ENCODE data around the gene NACAD.
"Not testable (repeated sequence)": the region's sequence is repeated elsewhere in the genome, so short reads cannot be mapped to it uniquely, and the experiment has no call there.

Gene NACAD

DNA sequence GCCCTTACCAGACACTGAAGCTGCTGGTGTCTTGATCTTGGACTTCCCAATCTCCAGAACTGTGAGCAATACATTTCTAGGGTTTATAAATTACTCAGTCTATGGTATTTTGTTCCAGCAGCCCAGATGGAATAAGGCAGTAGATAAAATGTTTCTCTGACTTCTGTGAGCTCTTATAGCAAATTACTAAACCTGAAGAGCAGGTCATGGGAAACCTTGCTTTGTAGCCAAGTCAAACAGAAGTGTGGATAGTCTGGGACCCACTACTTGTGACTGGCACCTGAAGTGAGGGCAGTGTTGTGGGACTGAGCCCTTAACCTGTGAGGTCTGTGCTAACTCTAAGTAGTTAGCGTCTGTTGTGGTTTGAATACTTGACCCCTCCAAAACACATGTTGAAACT lies 27.3 kb upstream of the NACAD start:
- no peak for DNase-seq

DNA sequence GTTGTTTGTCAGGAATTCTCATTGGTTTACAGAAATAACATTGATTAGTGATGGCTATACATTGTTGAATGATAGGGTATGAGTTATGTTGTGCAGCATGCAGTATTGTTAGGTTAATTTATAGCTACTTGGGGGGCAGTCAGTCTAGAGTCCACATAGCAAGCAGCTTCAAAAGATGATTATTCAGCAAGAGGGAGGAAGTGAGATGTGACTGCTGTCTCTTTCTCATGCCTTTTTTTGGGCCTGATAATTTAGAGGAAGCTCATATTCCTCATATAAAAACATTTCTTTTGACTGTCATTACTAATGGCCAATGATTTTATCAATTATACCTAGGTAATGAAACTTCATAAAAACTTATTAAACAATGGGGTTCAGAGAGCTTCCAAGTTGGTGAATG lies 26.2 kb upstream of the NACAD start:
- DNase-seq = no peak

DNA sequence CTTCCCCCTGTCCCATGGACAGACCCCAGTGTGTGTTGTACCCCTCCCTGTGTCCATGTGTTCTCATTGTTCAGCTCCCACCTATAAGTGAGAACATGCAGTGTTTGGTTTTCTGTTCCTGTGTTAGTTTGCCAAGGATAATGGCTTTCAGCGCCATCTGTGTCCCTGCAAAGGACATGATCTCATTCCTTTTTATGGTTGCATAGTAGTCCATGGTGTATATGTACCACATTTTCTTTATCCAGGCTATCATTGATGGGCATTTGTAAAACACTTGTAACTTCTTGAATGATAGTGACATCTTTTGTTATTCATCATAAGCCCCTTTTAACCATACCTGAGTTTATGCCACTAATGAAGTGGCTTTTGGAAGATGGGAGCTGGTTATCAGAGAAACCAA lies 25.5 kb upstream of the NACAD start:
- DNase-seq = not testable (repeated sequence)

DNA sequence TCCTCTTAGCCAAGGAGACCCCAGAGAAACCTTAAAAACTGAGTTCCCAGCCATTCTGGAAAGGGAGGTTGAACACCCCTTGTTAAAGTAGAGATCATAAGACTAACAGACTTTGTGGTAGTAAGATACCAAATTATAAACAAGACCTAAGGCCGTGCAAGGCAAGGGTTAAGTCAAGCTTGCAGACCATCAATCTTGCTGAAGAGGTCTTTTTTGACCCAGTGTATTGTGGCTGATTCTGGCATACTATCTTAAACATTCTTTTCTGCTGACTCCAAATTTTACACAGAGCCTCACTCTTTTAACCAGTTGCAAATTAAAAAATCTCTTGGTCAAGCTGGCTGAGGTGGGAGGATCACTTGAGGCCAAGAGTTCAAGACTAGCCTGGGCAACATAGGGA lies 23.9 kb upstream of the NACAD start:
- DNase-seq = no peak

DNA sequence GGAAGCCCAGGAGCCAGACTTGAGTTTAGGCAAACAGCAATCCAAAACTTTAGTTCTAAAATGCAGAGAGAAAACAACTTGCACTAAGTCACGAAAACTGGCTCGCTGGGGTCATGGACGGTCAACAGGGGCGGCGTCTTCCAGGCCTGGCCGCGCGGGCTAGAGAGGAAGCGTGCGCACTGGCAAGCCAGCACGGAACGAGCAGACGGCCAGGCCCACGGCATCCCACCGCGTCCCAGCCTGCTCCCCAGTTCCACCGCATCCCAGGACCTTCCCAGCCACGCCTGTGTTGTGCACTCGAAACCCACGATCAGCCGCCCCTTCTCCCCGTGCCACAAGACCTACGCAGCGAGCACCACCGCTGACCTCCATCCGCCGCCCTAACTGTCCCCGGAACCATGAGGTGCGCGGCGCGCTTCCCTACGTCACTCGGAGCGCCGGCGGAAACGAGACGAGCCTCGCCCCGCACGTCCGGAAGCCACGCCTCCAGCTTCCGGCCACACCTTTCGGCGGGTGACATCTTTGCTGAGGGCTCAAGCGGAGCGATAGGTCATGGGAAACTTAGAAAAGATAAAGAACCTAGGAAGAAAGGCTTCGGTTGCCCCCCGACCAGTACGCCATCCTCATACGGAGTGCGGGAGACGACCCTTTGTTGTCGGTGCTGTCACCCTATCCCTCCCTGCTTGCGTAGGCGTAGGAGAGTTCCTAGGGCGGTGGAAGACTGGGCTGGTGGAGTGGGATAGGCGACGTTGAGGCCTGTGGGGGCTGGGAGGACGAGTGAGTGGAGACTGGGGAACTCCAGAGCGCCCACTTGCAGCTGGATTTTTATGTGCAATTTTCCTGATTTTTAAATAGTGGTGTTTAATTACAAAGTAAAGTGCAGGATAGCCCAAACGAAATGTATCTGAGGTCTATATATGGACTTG lies 22.8 kb upstream of the NACAD start, which contains the start of gene TBRG4:
Gene TBRG4 (minus strand): TSS at position 400 of the 926 bp plus-strand sequence. CDS start 2,460 bp downstream, outside the sequence.
- DNase-seq = peak; percentile 90

DNA sequence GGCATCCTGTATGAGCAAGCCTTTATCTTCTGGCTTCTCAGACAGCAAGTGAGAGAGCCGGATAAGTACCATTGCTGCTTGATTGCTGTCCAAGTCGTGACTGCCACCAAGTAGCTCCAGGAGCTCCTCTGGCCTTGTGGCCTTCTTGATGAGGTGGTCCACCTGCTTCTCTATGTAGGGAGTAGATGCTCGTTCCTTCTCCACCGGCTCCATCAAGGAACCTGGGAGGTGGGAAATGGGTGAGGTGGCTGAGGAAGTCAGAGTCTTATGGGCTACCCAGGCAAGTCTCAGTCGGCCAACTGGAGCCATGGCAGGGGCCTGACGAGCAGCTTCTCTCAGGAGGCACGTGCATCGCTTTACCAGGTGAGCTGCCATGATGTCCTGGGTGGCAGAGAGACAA lies 20.1 kb upstream of the NACAD start:
- DNase-seq = no peak

DNA sequence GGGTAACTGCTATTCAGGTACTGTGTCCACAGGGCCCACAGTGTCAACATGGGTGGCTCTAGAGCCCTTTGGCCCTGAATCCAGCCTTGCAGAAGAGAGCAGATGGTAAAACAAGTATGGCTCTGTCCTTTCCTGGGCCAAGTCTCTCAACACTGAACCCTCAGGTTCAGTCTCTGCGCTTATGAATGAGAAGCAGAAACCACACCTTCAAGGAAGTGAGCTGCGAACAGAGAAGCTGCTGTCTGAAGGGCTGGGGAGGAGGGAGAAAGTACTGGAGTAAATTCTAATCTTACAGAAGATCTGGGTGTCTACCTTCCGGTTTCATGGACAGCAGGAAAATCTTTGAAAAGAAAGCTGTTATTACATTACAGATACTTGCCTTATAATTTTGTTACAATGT lies 18.6 kb upstream of the NACAD start:
- DNase-seq = no peak

DNA sequence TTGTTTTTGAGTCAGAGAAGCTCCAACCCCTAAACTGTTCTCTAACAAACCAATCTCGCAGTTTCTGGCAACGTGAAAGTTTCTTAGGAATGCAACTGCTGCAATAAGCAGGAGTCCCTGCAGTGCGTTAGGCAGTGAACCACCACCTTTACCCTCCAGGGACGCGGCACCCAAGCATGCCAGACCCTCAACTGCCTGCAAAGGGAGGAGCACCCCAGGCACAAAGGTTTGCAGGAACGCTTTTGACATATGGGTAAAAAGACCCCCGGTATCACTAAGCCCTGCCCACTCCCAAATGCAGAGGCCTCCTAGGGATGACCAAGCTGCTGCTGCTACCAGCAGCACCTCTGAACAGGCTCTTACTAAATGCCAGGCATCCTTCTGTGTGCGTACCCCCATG lies 18.1 kb upstream of the NACAD start:
- DNase-seq = no peak

DNA sequence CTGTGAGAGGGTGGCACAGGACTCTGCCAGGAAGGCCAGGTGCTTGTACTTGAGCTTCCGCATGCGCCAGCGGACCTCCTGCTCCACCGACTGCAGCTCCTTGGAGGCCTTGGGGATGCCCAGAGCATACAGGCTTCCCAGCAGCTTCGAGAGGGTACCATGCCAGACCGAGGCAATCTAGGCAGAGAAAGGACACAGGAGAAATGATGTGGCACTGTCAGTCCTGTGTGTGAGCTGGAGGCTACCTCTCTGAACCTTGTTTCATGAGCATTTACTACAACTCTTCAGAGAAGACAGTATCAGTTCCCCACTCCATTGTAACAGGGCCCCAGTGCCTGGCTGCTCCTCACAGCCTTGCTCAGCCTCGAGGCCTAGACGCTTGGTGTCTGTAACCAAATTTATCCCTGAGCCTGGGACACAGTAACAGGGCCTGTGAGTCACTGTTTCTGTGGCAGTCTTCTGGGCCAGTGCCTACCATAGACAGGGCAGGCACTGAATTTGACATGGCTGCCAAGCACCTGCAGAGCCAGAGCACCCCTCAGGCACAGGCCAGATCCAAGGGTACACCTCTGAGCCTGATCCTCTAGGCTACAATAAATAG lies 16.9 kb upstream of the NACAD start:
- DNase-seq = no peak

DNA sequence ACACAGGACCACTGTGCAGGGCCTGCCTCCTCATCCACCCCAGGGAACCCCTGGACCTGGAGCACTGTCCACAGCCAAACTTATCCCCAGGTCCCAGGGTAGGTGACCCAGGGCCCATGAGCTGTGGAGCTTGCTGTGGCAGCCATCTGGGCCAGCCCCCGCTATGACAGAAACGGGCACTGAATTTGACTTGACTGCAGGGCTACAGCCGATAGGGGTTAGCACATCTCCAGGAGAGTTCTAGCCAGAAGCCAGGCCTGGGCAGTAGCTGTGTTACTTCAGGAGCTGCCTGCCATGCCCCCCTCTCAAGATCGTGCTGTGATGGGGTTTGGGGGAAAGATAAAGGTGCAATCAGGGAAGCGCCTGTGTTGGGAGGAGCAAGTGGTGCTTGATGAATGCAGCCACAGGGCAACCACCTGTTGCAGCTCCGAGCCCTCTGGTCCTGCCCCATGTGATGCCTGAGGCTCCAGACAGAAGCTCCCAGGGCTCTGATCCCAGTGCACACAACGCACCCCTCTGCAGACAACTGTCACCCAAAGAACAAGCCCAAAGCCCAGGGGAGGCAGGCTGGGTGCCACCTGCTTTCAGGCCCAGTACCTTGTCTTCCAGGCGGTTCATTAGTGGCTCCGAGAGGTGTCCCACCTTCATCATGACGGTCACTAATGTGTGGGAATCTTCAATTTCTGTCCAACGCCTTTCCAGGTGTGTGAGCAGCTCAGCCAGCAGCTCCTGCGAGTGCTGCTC lies 16.2 kb upstream of the NACAD start:
- no peak for DNase-seq

DNA sequence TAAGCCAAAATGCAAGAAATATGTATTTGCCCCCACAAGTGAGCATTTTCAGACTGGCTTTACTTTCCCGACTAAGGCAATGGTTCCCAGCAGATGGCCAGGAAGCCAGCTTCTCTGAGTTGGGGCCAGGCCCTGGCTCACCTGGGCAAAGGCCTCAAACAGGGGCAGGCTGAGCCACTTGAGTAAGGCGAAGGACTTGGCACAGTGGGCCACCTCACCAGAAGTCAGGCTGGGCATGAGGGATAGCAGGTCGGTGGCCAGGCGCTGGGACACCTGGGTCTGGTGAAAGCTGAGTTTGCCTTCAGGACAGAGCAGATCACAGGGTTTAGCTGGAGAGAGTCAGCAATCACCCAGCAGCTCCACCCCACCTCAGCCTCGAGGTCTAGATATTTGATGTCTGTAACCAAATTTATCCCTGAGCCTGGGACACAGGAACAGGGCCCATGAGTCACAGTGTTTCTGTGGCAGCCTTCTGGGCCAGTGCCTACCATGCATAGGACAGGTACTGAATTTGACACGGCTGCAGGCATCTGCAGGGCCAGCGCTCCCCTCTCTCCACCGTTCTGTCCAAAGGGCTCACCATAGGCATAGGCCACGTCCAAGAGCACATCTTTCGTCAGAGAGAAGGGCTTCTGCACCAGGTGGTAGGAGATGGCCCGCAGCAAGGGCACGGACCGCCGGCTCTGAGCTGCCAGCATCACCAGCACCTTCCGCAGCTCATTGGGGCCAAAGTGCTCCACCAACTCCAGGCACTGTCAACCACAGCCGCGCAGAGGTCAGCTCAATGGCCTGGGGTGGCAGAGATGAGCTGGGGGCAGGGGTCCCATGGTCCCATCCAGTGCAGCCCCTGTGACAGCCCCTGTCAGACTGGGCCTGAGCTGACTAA lies 15.4 kb upstream of the NACAD start:
- no peak for DNase-seq

DNA sequence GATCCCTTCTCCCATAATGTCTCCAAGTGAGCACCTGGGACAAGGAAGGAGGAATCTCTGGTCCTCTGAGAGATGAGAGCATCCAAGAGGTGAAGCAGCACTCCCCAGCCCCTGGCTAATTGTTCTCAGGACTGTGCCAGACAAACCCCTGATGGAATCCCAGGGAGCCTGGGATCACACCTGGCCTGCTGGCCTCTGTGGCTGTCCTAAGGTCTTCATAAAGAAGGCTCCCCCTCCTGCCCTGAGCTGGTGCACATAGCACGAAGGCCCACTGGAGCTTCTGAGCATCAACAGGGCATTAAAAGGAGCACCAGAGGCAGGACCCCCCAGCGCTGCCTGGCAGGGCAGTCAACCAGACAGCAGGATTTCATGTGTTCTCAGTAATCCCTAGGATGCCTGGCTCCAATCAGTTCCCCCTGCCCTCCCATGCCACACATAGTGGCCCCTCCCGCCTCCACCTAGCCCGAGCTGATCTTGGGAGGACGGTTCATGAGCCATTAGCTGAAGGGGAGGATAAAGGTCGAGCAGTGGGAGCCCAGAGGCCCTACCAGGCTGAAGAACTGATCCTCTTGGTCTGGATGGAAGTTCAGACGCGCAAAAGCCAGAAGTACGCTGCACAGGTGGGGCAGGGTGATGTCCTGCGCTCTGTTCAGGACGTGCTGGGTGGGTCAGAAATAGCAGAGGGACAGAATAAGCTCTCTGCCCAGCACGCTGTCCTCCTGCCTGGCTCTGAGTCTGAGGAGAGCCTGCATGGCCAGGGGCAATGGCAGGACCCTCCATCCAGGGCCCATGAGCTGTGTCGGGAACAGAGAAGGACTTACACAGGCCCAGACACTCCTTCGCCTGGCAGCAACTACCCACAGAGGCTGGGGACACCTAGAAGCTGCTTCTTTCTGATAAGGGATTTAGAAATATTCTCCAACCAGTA lies 14.3 kb upstream of the NACAD start:
- DNase-seq = no peak

DNA sequence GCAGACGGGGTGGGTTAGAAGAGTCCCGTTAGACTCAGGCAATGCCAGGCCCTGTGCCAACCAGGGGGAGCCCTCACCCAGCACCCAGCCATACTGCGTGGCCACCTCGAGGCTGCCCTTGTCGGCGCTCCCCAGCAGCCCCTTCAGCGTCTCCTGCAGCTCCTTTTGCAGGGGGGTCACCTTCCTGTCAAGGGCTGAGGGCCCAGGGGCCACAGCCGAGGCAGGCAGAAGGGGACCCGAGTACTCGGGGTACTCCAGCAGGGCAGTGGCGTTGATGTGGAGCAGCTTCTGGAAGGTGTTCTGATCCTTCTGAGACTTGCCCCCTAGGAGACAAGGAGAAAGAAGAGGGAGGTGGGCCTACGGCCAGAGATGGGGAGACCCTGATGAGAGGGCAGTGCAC lies 13.0 kb upstream of the NACAD start:
- DNase-seq = no peak

DNA sequence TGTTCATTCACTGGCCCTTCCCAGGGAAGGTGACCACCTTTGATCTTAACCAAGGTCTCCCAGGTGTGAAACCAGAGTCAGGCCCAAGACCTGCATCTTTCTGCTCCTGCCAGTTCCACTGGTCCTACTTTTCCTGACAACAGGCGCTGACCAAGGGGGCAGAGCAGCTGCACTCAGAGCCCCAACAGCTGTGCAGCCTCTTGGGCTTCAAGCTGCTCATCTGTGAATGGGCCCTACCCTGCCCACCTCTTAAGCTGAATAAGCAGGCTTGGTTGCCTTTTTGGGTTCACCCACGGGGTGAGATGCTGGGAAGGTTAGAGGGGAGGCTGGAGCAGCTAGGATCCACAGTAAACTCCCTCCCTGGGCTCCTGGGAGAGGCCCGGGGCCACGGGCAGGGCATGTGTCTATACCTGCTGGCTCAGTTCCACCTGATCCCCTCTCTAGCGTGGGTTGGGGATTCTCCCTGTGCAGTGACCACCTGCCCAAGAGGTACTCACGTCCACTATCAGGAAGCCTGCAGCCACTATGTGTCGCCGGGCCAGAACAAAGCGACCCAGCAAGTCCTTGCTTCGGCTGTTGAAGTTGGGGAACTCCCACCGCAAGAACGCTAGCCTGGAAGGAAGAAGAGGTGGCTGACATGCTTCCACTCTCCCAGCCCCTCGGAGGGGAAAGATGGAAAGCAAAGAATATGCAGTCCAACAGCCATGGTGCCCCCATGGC lies 12.2 kb upstream of the NACAD start:
- no peak for DNase-seq

DNA sequence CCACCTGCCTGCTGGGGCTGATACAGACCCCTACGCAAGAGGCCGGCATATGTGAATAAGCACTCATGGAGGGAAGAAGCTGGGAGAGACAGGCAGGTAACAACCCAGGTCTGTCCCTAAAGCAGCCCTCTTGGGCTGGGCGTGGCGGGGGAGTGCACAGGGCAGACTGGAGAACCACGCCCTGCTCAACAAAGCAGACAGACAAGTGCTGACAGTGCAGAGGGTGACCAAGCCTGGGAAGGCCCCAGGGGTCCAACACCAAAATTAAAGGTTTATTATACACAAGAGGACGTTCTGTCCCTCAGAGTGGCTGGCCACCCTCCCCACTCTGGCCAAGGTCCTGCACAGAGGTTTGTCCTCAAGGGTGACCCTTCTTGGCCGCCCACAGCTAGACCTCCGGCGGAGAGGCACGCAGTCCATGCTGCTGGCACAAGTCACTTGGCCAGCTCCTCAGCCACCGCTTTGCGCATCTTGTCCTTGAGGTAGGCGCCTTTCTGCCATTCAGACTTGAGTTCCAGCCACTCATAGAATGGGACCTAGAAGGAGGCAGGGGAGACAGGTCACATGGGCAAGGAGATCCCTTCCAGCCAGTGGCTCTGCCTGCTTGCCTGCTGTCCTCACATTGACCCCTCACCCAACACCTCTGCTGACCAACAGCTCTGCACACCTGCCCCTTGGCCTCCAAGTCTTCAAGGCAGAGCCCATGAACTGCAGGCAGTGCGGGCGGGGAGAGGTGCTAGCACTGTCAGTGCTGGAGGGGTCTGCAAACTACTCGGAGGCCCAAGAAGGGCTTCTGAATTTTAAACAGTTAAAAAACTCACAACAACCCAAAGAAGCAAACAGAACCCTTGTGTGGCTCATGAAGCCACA lies 11.4 kb upstream of the NACAD start:
- no peak for DNase-seq

DNA sequence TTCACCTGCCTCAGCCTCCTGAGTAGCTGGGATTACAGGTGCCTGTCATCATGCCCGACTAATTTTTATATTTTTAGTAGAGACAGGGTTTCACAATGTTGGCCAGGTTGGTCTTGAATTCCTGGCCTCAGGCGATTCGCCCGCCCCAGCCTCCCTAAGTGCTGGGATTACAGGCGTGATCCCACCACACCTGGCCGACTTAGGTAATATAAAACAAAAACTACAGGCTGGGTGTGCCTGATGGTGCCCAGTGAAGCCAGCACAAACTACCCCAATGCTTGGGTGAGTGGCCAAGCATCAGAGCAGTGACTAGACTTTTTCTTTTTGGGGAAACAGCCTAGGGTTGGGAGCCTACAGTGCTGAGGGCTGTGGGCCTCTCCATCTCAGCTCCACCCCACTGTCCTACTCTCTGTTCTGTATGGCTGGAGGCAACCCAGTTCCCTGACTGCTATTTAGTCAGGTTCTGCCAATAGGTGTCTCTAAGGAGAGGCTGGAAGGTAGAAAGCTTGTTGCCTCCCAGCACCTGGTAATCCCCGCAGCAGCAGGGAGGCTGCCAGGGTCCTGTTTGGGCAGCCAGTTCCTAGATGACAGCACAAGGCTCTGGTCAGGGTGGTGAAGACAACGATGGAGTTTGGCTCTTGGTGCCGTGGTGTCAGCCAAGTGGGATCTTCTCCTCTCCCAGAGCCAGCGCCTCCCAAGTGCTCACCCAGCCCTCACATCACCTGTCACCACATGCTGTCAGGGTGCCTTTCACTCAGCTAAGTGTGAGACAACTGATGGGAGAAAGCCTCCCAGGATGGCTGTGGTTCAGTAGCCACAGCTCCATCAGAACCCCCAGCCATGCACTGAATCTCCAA lies 10.4 kb upstream of the NACAD start:
- DNase-seq = no peak

DNA sequence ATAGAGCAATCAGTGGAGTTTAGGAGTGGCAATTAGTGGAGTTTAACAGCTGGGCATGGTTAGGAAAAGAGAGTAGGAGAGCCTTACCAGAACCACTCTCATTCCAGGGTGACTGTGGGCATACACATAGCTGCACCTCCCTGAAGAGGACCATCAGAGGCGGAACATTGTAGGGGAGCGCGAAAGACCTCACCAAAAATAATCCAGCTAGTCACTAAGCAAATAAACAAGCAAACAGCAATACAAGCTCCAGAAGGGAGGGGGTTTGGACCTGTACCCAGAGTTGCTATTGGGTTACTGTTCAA lies 4.1 kb upstream of the NACAD start:
- no peak for DNase-seq

DNA sequence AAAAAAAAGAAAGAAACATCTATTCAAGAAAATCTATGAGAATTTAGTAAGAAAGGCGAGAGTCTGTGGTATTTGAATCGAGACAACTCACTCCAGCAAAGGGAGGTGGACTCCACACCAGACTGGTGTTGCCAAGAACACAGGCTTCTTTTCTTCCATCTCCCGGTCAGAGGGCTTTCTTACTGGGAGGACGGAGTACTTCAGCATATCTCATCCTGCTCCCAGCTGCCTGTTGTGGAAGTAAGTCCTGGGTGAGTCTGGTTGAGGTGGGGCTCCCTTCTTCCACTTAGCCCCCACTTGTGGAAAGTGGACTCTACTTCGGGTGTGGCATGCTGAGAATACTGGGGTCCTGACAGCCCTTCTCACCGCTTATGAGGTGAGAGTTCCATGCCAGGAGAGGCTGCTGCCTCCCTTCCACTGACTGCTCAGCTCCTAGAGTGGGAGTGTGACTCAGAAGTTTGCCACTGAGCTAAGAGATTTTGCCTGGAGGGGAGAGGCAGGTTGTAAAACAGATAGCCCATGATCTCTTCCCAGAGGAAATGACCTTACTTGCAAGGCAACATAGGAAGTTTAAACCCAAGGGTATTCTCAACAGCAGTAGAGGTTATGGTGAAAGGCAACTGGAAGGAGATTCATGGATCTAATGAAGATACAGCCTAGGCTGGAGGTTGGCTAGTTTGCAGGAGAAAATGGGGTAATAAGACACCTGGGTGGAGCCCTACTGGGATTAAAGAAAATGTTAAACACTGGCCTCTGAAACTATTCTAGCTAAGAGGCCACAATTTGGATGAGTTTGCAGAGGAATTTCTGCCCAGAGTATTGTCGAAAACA lies 3.5 kb upstream of the NACAD start:
- DNase-seq = no peak

All from activated effector memory CD4-positive, alpha-beta T cell treated with Interleukin-2 at 50 U/mL for 16 hours (primary cell).